WTC11 (cell line): Measurements from ENCODE around the gene LRRC47. TPM values are rescaled to one million over a fixed set of nuclear protein-coding genes. Genes with fewer than 3 reads are reported as not detected.

Experiments
- ATAC-seq: fragments of 200-7000 bp; cut with Tn5 transposase; 2 replicates; pipeline ENCODE4 v1.10.0; 2021; ENCODE audit warnings: mild to moderate bottlenecking, moderate library complexity
- CTCF ChIA-PET: fragments of 300-600 bp; sonication (Branson Sonifier 250); formaldehyde crosslinking; loops from one replicate; lab custom pipeline; 2021; ENCODE audit warnings: antibody characterized with exemption; lab: Charles Lee
- POLR2A ChIA-PET: fragments of 350-600 bp; sonication (Branson Sonifier 250); formaldehyde crosslinking; loops from one replicate; lab custom pipeline; 2021; ENCODE audit warnings: antibody characterized with exemption; lab: Charles Lee
- DNase-seq: peaks from one replicate; pipeline ENCODE4 v3.0.0; 2021; ENCODE audit warnings: low spot score
- H3K27ac Mint-ChIP-seq: 2 replicates; pipeline ENCODE4 v1.8.0; 2021; ENCODE audit warnings: mixed read lengths
- H3K27me3 Mint-ChIP-seq: 2 replicates; pipeline ENCODE4 v1.8.0; 2021; ENCODE audit warnings: low read depth, mild to moderate bottlenecking, moderate library complexity, mixed read lengths
- H3K36me3 Mint-ChIP-seq: 2 replicates; pipeline ENCODE4 v1.8.0; 2021; ENCODE audit warnings: mixed read lengths
- H3K4me1 Mint-ChIP-seq: 2 replicates; pipeline ENCODE4 v1.8.0; 2022; ENCODE audit warnings: mixed read lengths
- H3K4me3 Mint-ChIP-seq: 2 replicates; pipeline ENCODE4 v1.8.0; 2021; ENCODE audit warnings: mild to moderate bottlenecking, moderate library complexity, mixed read lengths
- H3K9me3 Mint-ChIP-seq: 2 replicates; pipeline ENCODE4 v1.8.0; 2021; ENCODE audit warnings: mixed read lengths
- AFF4 ChIP-seq: sonication (generic); formaldehyde crosslinking; IDR thresholded peaks from 2 replicates; pipeline ENCODE4 v1.8.1; 2023; ENCODE audit warnings: mild to moderate bottlenecking, missing genetic modification reagents, borderline replicate concordance
- ATF1 ChIP-seq: sonication (generic); formaldehyde crosslinking; IDR thresholded peaks from 2 replicates; pipeline ENCODE4 v1.8.1; 2023; ENCODE audit warnings: mild to moderate bottlenecking, moderate library complexity, missing genetic modification reagents
- CBFB ChIP-seq: sonication (generic); formaldehyde crosslinking; IDR thresholded peaks from 2 replicates; pipeline ENCODE4 v1.8.1; 2022; ENCODE audit warnings: mild to moderate bottlenecking, low read depth, missing genetic modification reagents
- CREB1 ChIP-seq: sonication (generic); formaldehyde crosslinking; IDR thresholded peaks from 2 replicates; pipeline ENCODE4 v1.8.0; 2023; ENCODE audit warnings: mild to moderate bottlenecking, missing genetic modification reagents
- CREM ChIP-seq: sonication (generic); formaldehyde crosslinking; IDR thresholded peaks from 2 replicates; pipeline ENCODE4 v1.8.1; 2022; ENCODE audit warnings: mild to moderate bottlenecking, missing genetic modification reagents, moderate library complexity
- CTCF ChIP-seq: fragments of 200-600 bp; IDR thresholded peaks from 2 replicates; pipeline ENCODE4 v1.8.0; 2022; ENCODE audit warnings: antibody characterized with exemption
- E2F5 ChIP-seq: sonication (generic); formaldehyde crosslinking; IDR thresholded peaks from 2 replicates; pipeline ENCODE4 v1.8.1; 2022; ENCODE audit warnings: mild to moderate bottlenecking, moderate library complexity, missing genetic modification reagents
- IRF1 ChIP-seq: sonication (generic); formaldehyde crosslinking; IDR thresholded peaks from 2 replicates; pipeline ENCODE4 v1.8.0; 2023; ENCODE audit warnings: missing genetic modification reagents
- MAX ChIP-seq: sonication (generic); formaldehyde crosslinking; IDR thresholded peaks from 2 replicates; pipeline ENCODE4 v1.8.0; 2022; ENCODE audit warnings: mild to moderate bottlenecking, missing genetic modification reagents
- MLX ChIP-seq: sonication (generic); formaldehyde crosslinking; IDR thresholded peaks from 2 replicates; pipeline ENCODE4 v1.8.1; 2023; ENCODE audit warnings: mild to moderate bottlenecking, missing genetic modification reagents, moderate library complexity
- MXD4 ChIP-seq: fragments of 250-450 bp; sonication (Bioruptor Pico); IDR thresholded peaks from 2 replicates; pipeline ENCODE4 v1.8.0; 2021; ENCODE audit warnings: mild to moderate bottlenecking, moderate library complexity, borderline replicate concordance
- NFATC4 ChIP-seq: fragments of 250-450 bp; sonication (Bioruptor Pico); IDR thresholded peaks from 2 replicates; pipeline ENCODE4 v1.9.0; 2021; ENCODE audit warnings: mild to moderate bottlenecking
- OVOL2 ChIP-seq: fragments of 250-450 bp; sonication (Bioruptor Pico); IDR thresholded peaks from 2 replicates; pipeline ENCODE4 v1.9.0; 2021; ENCODE audit warnings: mild to moderate bottlenecking, borderline replicate concordance
- SOX15 ChIP-seq: fragments of 250-450 bp; sonication (Bioruptor Pico); IDR thresholded peaks from 2 replicates; pipeline ENCODE4 v1.9.0; 2021; ENCODE audit warnings: mild to moderate bottlenecking
- TEAD1 ChIP-seq: sonication (generic); formaldehyde crosslinking; IDR thresholded peaks from 2 replicates; pipeline ENCODE4 v1.8.0; 2022; ENCODE audit warnings: mild to moderate bottlenecking, missing genetic modification reagents
- TEAD4 ChIP-seq: sonication (generic); formaldehyde crosslinking; IDR thresholded peaks from 2 replicates; pipeline ENCODE4 v1.8.0; 2022; ENCODE audit warnings: mild to moderate bottlenecking, missing genetic modification reagents
- USF2 ChIP-seq: sonication (generic); formaldehyde crosslinking; IDR thresholded peaks from 2 replicates; pipeline ENCODE4 v1.8.1; 2023; ENCODE audit warnings: mild to moderate bottlenecking, missing genetic modification reagents, moderate library complexity
- ZNF121 ChIP-seq: sonication (generic); formaldehyde crosslinking; IDR thresholded peaks from 2 replicates; pipeline ENCODE4 v1.8.0; 2023; ENCODE audit warnings: missing genetic modification reagents
- ZNF232 ChIP-seq: sonication (generic); formaldehyde crosslinking; IDR thresholded peaks from 2 replicates; pipeline ENCODE4 v1.8.0; 2022; ENCODE audit warnings: mild to moderate bottlenecking, missing genetic modification reagents
- ZNF396 ChIP-seq: fragments of 250-450 bp; sonication (Bioruptor Pico); IDR thresholded peaks from 2 replicates; pipeline ENCODE4 v1.8.0; 2021; ENCODE audit warnings: mild to moderate bottlenecking, moderate library complexity, borderline replicate concordance
- ZNF416 ChIP-seq: fragments of 250-450 bp; sonication (Bioruptor Pico); IDR thresholded peaks from 2 replicates; pipeline ENCODE4 v1.9.0; 2021; ENCODE audit warnings: mild to moderate bottlenecking, inconsistent platforms
- ZNF512 ChIP-seq: sonication (generic); formaldehyde crosslinking; IDR thresholded peaks from 2 replicates; pipeline ENCODE4 v1.8.1; 2022; ENCODE audit warnings: missing genetic modification reagents, borderline replicate concordance
- total RNA-seq: library from RNA; stranded (reverse); gene quantifications from 3 replicates; pipeline ENCODE4 v1.2.3, GENCODE V29; 2021

Gene LRRC47
- total RNA-seq, 1 experiment from 2014 or later, result 92.4 TPM

- TF ChIP-seq MLX (CRISPR knock-in tag) (no peak), CREB1 (CRISPR knock-in tag) (no peak), ZNF396 (CRISPR knock-in tag) (no peak), SOX15 (CRISPR knock-in tag) (no peak), MXD4 (CRISPR knock-in tag) (no peak), CBFB (CRISPR knock-in tag) (no peak), ZNF416 (CRISPR knock-in tag) (no peak), USF2 (CRISPR knock-in tag) (no peak), ZNF232 (CRISPR knock-in tag) (no peak), MAX (CRISPR knock-in tag) (no peak), ATF1 (CRISPR knock-in tag) (no peak)
- peaks cover 36% of the 10 kb centered on the region for H3K36me3 Mint-ChIP-seq
- ChIA-PET CTCF (interaction anchor here (2.0 to 6.9 kb wide), 2 partner anchors 12 to 14 kb away, joined by 6 to 39 read pairs; no protein-coding TSS in a partner anchor), POLR2A (no interaction called here)
- H3K4me1 Mint-ChIP-seq, result peaks cover 43% of the 10 kb centered on the region
- ATAC-seq (no peak), DNase-seq (no peak)
- H3K9me3 Mint-ChIP-seq, result no peaks in the 10 kb centered on the region
- no peak overlapping the region; the same call in 1 of the 2 replicates for H3K4me3 Mint-ChIP-seq
- no peaks in the 10 kb centered on the region for H3K27me3 Mint-ChIP-seq
- peak overlapping the region; percentile 80 for H3K27ac Mint-ChIP-seq
Observed at GRCh38 chr1:3789421-3790300, 6.6 kb downstream of the LRRC47 start.

GRCh38 chr1:3788756-3789420, 7.4 kb downstream of the LRRC47 start:
- ChIA-PET CTCF (interaction anchor here (2.0 to 6.9 kb wide), 2 partner anchors 13 kb away, joined by 6 to 39 read pairs; no protein-coding TSS in a partner anchor), POLR2A (no interaction called here)
- DNase-seq (no peak), ATAC-seq (no peak)
- Mint-ChIP-seq H3K9me3 (no peaks in the 10 kb centered on the region), H3K27me3 (no peaks in the 10 kb centered on the region), H3K4me1 (peaks cover 40% of the 10 kb centered on the region), H3K27ac (peak overlapping the region; percentile 79; the same call in 1 of the 2 replicates), H3K36me3 (peaks cover 44% of the 10 kb centered on the region), H3K4me3 (no peak overlapping the region)
- TF ChIP-seq NFATC4 (CRISPR knock-in tag) (no peak), ZNF121 (CRISPR knock-in tag) (no peak), TEAD1 (no peak), IRF1 (CRISPR knock-in tag) (no peak), OVOL2 (CRISPR knock-in tag) (no peak), CTCF (no peak), AFF4 (CRISPR knock-in tag) (no peak), CREM (no peak), E2F5 (CRISPR knock-in tag) (no peak), TEAD4 (CRISPR knock-in tag) (no peak), ZNF512 (CRISPR knock-in tag) (no peak)
